ENCODE measurements around the gene SYPL2. TPM values are rescaled to one million over a fixed set of nuclear protein-coding genes. Genes with fewer than 3 reads are reported as not detected.

SYPL2 gene
- total RNA-seq, 4 donors from 2014 or later, result 0.27 to 1.8 (median 0.38) TPM; not detected in 1

DNA sequence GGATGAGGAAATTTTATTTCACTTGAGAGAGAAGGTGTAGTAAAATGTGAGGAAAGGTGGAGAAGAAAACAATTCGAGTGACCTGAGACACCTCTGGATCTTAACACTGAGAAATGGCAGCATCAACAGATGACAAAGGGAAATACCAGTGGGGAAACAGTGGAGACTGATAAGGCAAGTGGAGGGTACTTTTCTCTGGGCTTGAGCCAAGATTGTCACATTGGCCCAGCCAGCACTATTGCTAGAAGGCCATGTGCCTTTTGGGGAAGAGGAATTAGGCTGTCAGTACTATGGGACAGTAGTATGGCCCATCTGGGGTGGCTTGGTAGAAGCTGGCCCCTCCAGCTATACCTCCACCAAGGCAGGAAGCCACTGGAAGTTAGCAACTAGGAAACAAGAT is 8.4 kb downstream of the SYPL2 start:
- intact Hi-C loops (cut with DNase I; ENCODE audit: low total_unique reads), result no loop called here
- H3K4me3 ChIP-seq (ENCODE audit: low read depth, poor library complexity, severe bottlenecking), result no peak overlapping the region
- peak in 1 of 2 donors; percentile 12 for DNase-seq (ENCODE audit: low spot score in 2 of 2)
- 58 to 71% methylated on average over 1 of the region's 1 CpG for WGBS, 2 donors
- TF ChIP-seq, protein P1, sequence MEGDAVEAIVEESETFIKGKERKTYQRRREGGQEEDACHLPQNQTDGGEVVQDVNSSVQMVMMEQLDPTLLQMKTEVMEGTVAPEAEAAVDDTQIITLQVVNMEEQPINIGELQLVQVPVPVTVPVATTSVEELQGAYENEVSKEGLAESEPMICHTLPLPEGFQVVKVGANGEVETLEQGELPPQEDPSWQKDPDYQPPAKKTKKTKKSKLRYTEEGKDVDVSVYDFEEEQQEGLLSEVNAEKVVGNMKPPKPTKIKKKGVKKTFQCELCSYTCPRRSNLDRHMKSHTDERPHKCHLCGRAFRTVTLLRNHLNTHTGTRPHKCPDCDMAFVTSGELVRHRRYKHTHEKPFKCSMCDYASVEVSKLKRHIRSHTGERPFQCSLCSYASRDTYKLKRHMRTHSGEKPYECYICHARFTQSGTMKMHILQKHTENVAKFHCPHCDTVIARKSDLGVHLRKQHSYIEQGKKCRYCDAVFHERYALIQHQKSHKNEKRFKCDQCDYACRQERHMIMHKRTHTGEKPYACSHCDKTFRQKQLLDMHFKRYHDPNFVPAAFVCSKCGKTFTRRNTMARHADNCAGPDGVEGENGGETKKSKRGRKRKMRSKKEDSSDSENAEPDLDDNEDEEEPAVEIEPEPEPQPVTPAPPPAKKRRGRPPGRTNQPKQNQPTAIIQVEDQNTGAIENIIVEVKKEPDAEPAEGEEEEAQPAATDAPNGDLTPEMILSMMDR (IDR thresholded peaks at IDR 0.05), result no peak
- no peak for TF ChIP-seq POLR2A (IDR thresholded peaks at IDR 0.05)

DNA sequence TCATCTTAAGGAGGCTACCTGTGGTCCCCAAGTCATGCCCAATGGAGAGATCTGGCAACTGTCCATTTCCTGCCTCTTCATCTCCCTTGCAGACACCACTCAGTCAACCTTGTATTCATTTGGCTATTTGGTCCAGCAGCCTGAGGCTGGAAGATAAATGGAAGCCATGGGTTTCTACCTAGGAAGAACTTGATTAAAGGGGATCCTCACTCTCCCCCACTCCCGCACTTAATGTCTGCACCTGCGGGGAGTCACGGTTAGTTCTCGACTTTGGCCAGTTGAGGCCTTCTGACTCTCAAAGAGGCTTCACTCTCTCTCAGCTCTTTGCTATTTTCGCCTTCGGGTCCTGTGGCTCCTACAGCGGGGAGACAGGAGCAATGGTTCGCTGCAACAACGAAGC is 8.9 kb downstream of the SYPL2 start:
- no peak overlapping the region for H3K4me3 ChIP-seq (ENCODE audit: low read depth, poor library complexity, severe bottlenecking)
- intact Hi-C loops (cut with DNase I; ENCODE audit: low total_unique reads), result no loop called here
- TF ChIP-seq, protein P1 (IDR thresholded peaks at IDR 0.05), result no peak
- no peak for TF ChIP-seq POLR2A (IDR thresholded peaks at IDR 0.05)
- DNase-seq (ENCODE audit: low spot score in 2 of 2), result peak in 1 of 2 donors; percentile 56
- 82% methylated on average over 9 of the region's 9 CpGs for WGBS, 2 donors

GRCh38 chr1:109476825-109477224 is 10.5 kb downstream of the SYPL2 start:
- TF ChIP-seq POLR2A (IDR thresholded peaks at IDR 0.05), result no peak
- TF ChIP-seq, protein P1 (IDR thresholded peaks at IDR 0.05), result no peak
- WGBS, 2 donors, result 90 to 91% methylated on average over 8 of the region's 8 CpGs
- H3K4me3 ChIP-seq (ENCODE audit: low read depth, poor library complexity, severe bottlenecking), result no peak overlapping the region
- DNase-seq (ENCODE audit: low spot score in 2 of 2), result peak in 1 of 2 donors; percentile 31
- intact Hi-C loops (cut with DNase I; ENCODE audit: low total_unique reads), result no loop called here

GRCh38 chr1:109477821-109478220 is 11.5 kb downstream of the SYPL2 start:
- DNase-seq (ENCODE audit: low spot score in 2 of 2), result peak in 1 of 2 donors; percentile 75
- TF ChIP-seq, protein P1 (IDR thresholded peaks at IDR 0.05), result no peak
- no peak for TF ChIP-seq POLR2A (IDR thresholded peaks at IDR 0.05)
- no peak overlapping the region for H3K4me3 ChIP-seq (ENCODE audit: low read depth, poor library complexity, severe bottlenecking)
- 65 to 83% methylated on average over 3 to 6 of the region's 6 CpGs for WGBS, 2 donors
- intact Hi-C loops (cut with DNase I; ENCODE audit: low total_unique reads), result no loop called here

GRCh38 chr1:109478806-109479205 is 12.5 kb downstream of the SYPL2 start:
- TF ChIP-seq, protein P1 (IDR thresholded peaks at IDR 0.05), result no peak
- no peak for TF ChIP-seq POLR2A (IDR thresholded peaks at IDR 0.05)
- no peak overlapping the region for H3K4me3 ChIP-seq (ENCODE audit: low read depth, poor library complexity, severe bottlenecking)
- DNase-seq (ENCODE audit: low spot score in 2 of 2), result peak in 1 of 2 donors; percentile 83
- WGBS, 2 donors, result 7 to 14% methylated on average over 7 of the region's 7 CpGs
- intact Hi-C loops (cut with DNase I; ENCODE audit: low total_unique reads), result no loop called here

DNA sequence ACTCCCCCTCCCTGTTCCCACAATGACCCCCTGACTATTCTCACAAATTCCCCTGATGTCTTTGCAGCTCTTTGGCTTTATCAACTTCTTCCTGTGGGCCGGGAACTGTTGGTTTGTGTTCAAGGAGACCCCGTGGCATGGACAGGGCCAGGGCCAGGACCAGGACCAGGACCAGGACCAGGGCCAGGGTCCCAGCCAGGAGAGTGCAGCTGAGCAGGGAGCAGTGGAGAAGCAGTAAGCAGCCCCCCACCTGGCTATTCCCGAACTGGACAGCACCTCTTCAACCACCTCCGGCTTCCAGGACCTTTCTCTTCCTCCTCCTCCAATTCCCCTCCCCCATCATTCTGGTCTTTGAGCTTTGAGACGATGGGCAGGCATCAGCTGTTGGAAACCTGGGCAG is 13.0 kb downstream of the SYPL2 start:
- intact Hi-C loops (cut with DNase I; ENCODE audit: low total_unique reads), result no loop called here
- peak in 1 of 2 donors; percentile 68 for DNase-seq (ENCODE audit: low spot score in 2 of 2)
- WGBS, 2 donors, result 67 to 73% methylated on average over 5 of the region's 5 CpGs
- no peak overlapping the region for H3K4me3 ChIP-seq (ENCODE audit: low read depth, poor library complexity, severe bottlenecking)
- no peak for TF ChIP-seq POLR2A (IDR thresholded peaks at IDR 0.05)
- TF ChIP-seq, protein P1 (IDR thresholded peaks at IDR 0.05), result no peak

All from lower leg skin (tissue), 4 donors.